ENCODE data around the gene RHBDD1. TPM values are rescaled to one million over a fixed set of nuclear protein-coding genes. Genes with fewer than 3 reads are reported as not detected.

Gene RHBDD1
- polyA plus RNA-seq, 1 donor from 2014 or later: 5.4 TPM

DNA sequence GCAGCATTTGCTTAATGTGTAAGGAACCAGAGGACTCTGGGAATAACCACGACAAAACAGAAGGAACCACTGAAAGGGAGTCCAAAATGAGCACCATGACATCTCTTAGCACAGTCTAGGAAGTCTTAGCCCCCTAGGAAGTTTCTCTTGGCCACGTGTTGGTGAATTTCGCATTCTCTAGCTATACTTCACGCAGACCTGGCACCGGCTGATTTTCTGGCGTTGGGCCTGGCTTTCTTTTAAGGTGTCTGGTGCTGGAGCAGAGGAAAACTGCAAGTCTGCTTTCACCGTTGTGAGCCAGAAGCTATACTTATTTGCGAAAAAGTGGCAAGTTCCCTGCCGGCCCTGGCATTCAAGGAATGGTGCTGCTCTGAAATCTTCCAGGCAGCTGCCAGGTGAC lies 171.3 kb downstream of the RHBDD1 start:
- H3K9ac ChIP-seq (ENCODE audit: low read length): peak overlapping the region; percentile 55
- H4K20me1 ChIP-seq (ENCODE audit: insufficient read depth): no peaks in the 10 kb centered on the region
- H2AFZ ChIP-seq (ENCODE audit: low read depth, low read length): no peak overlapping the region
- no peaks in the 10 kb centered on the region for H3K36me3 ChIP-seq (ENCODE audit: insufficient read depth, low read length)
- no peaks in the 10 kb centered on the region for H3K9me2 ChIP-seq (ENCODE audit: insufficient read depth, low read length)
- TF ChIP-seq SMC3 (conservative IDR thresholded peaks at IDR 0.05; ENCODE audit: poor library complexity): no peak
- TF ChIP-seq, protein P1, sequence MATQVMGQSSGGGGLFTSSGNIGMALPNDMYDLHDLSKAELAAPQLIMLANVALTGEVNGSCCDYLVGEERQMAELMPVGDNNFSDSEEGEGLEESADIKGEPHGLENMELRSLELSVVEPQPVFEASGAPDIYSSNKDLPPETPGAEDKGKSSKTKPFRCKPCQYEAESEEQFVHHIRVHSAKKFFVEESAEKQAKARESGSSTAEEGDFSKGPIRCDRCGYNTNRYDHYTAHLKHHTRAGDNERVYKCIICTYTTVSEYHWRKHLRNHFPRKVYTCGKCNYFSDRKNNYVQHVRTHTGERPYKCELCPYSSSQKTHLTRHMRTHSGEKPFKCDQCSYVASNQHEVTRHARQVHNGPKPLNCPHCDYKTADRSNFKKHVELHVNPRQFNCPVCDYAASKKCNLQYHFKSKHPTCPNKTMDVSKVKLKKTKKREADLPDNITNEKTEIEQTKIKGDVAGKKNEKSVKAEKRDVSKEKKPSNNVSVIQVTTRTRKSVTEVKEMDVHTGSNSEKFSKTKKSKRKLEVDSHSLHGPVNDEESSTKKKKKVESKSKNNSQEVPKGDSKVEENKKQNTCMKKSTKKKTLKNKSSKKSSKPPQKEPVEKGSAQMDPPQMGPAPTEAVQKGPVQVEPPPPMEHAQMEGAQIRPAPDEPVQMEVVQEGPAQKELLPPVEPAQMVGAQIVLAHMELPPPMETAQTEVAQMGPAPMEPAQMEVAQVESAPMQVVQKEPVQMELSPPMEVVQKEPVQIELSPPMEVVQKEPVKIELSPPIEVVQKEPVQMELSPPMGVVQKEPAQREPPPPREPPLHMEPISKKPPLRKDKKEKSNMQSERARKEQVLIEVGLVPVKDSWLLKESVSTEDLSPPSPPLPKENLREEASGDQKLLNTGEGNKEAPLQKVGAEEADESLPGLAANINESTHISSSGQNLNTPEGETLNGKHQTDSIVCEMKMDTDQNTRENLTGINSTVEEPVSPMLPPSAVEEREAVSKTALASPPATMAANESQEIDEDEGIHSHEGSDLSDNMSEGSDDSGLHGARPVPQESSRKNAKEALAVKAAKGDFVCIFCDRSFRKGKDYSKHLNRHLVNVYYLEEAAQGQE (IDR thresholded peaks at IDR 0.05; ENCODE audit: borderline replicate concordance): no peak
- TF ChIP-seq RAD21 (conservative IDR thresholded peaks at IDR 0.05): no peak
- no peak for TF ChIP-seq POLR2AphosphoS5 (IDR thresholded peaks at IDR 0.05)
- TF ChIP-seq, protein P2, sequence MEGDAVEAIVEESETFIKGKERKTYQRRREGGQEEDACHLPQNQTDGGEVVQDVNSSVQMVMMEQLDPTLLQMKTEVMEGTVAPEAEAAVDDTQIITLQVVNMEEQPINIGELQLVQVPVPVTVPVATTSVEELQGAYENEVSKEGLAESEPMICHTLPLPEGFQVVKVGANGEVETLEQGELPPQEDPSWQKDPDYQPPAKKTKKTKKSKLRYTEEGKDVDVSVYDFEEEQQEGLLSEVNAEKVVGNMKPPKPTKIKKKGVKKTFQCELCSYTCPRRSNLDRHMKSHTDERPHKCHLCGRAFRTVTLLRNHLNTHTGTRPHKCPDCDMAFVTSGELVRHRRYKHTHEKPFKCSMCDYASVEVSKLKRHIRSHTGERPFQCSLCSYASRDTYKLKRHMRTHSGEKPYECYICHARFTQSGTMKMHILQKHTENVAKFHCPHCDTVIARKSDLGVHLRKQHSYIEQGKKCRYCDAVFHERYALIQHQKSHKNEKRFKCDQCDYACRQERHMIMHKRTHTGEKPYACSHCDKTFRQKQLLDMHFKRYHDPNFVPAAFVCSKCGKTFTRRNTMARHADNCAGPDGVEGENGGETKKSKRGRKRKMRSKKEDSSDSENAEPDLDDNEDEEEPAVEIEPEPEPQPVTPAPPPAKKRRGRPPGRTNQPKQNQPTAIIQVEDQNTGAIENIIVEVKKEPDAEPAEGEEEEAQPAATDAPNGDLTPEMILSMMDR (IDR thresholded peaks at IDR 0.05; ENCODE audit: poor library complexity, severe bottlenecking): no peak
- TF ChIP-seq TAF1 (IDR thresholded peaks at IDR 0.05; ENCODE audit: low read depth): no peak
- no peak for TF ChIP-seq EP300 (conservative IDR thresholded peaks at IDR 0.05; ENCODE audit: poor library complexity, severe bottlenecking)
- no peak for TF ChIP-seq MXI1 (conservative IDR thresholded peaks at IDR 0.05; ENCODE audit: poor library complexity, severe bottlenecking)
- no peak for TF ChIP-seq EZH2 (IDR thresholded peaks at IDR 0.05; ENCODE audit: borderline replicate concordance, insufficient read depth, low read length, poor library complexity, severe bottlenecking)
- no peaks in the 10 kb centered on the region for H3K79me2 ChIP-seq (replicated peaks; ENCODE audit: insufficient read depth, low read length)
- peak overlapping the region; percentile 92 for H3K27ac ChIP-seq (ENCODE audit: low read length)
- H3F3A ChIP-seq (ENCODE audit: insufficient read depth, low read length, poor library complexity, severe bottlenecking): peaks cover 7% of the 10 kb centered on the region
- H3K4me2 ChIP-seq (ENCODE audit: low read length): peak overlapping the region; percentile 37
- peak overlapping the region; percentile 54 for H3K4me3 ChIP-seq (ENCODE audit: low read length)
- H3K27me3 ChIP-seq (ENCODE audit: insufficient read depth, low read depth, low read length): no peaks in the 10 kb centered on the region
- H3K9me3 ChIP-seq (ENCODE audit: low read length): no peaks in the 10 kb centered on the region

DNA sequence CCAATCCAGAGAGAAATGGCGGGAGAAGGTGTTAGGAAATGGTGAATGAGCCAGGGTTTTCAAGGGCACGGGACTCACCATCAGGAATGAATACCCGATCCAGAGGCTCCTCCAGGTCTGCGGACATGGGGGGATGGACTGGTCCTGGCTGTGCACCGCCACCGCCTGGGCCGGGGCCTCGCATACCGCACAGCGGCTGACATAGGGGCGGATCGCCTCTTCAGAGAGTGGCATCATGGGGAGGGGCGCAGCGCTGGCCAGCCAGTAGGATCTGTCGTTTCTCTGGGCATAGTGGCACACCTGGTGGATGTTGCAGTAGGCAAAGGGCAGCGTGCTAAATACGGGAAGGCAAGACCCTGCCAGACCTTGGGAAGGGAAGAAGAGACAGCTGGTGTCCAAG lies 172.1 kb downstream of the RHBDD1 start:
- H3K9me3 ChIP-seq (ENCODE audit: low read length): no peaks in the 10 kb centered on the region
- TF ChIP-seq RAD21 (conservative IDR thresholded peaks at IDR 0.05) (no peak), EP300 (conservative IDR thresholded peaks at IDR 0.05; ENCODE audit: poor library complexity, severe bottlenecking) (no peak), TAF1 (IDR thresholded peaks at IDR 0.05; ENCODE audit: low read depth) (no peak), SMC3 (conservative IDR thresholded peaks at IDR 0.05; ENCODE audit: poor library complexity) (no peak), MXI1 (conservative IDR thresholded peaks at IDR 0.05; ENCODE audit: poor library complexity, severe bottlenecking) (no peak), EZH2 (IDR thresholded peaks at IDR 0.05; ENCODE audit: borderline replicate concordance, insufficient read depth, low read length, poor library complexity, severe bottlenecking) (no peak), POLR2AphosphoS5 (IDR thresholded peaks at IDR 0.05) (no peak)
- TF ChIP-seq, protein P1 (IDR thresholded peaks at IDR 0.05; ENCODE audit: borderline replicate concordance): no peak
- TF ChIP-seq, protein P2 (IDR thresholded peaks at IDR 0.05; ENCODE audit: poor library complexity, severe bottlenecking): no peak
- peak overlapping the region; percentile 92 for H3K27ac ChIP-seq (ENCODE audit: low read length)
- H3K9ac ChIP-seq (ENCODE audit: low read length): peak overlapping the region; percentile 55
- no peaks in the 10 kb centered on the region for H3K79me2 ChIP-seq (replicated peaks; ENCODE audit: insufficient read depth, low read length)
- no peak overlapping the region for H3K4me3 ChIP-seq (ENCODE audit: low read length)
- no peaks in the 10 kb centered on the region for H3K36me3 ChIP-seq (ENCODE audit: insufficient read depth, low read length)
- H3K9me2 ChIP-seq (ENCODE audit: insufficient read depth, low read length): no peaks in the 10 kb centered on the region
- H3K4me2 ChIP-seq (ENCODE audit: low read length): no peak overlapping the region
- no peaks in the 10 kb centered on the region for H3K27me3 ChIP-seq (ENCODE audit: insufficient read depth, low read depth, low read length)
- H4K20me1 ChIP-seq (ENCODE audit: insufficient read depth): no peaks in the 10 kb centered on the region
- peaks cover 7% of the 10 kb centered on the region for H3F3A ChIP-seq (ENCODE audit: insufficient read depth, low read length, poor library complexity, severe bottlenecking)
- H2AFZ ChIP-seq (ENCODE audit: low read depth, low read length): no peak overlapping the region
